ENCODE results near the gene HERC2. TPM values are rescaled to one million over a fixed set of nuclear protein-coding genes. Genes with fewer than 3 reads are reported as not detected.

The HERC2 gene
- total and polyA plus RNA-seq, 2 of the 8 experiments (the other 6 are each of a cell fraction or from before 2014, with no cell fraction given), result 83.0 to 88.7 TPM

DNA sequence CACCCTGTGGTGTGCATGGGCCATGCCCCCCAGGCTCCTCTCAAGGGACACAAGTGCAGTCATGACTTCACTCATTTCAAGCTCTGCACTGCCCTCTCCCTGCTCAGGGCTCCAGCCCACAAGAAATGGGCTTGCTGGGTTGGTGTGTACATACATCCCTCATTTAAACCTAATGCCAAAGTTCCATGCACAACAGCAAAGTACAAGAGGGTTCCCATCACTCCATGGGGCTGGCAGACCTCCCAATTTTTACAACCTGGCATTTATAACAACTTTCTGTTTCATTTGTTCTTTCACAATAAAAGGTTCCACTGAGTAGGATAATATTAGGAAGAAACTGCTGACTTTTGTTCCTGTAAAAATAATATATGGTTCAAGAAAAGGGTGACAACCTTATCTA lies 54.3 kb downstream of the HERC2 start:
- ChIA-PET CTCF (ENCODE audit: partially characterized antibody) (no interaction called here), POLR2A (ENCODE audit: partially characterized antibody) (interaction anchor here (1.1 kb wide), 1 partner anchor 14 kb away, joined by 3 read pairs; no protein-coding TSS in a partner anchor)
- Histone ChIP-seq H3K56ac (replicated peaks; ENCODE audit: insufficient read length, low read depth, low read length) (no peak overlapping the region), H2BK20ac (ENCODE audit: low read length) (no peak overlapping the region), H3K18ac (ENCODE audit: extremely low read depth, low read length) (no peak overlapping the region), H3K4me3 (ENCODE audit: extremely low read depth in 1 of 4, insufficient read depth in 2 of 4, low read depth in 3 of 4, low read length in 4 of 4) (no peak overlapping the region), H3K27me3 (replicated peaks in 1 of 4; ENCODE audit: control insufficient read depth in 3 of 4, extremely low read depth in 1 of 4, insufficient read depth in 3 of 4, low read length in 3 of 4) (no peaks in the 10 kb centered on the region), H2AK5ac (ENCODE audit: low read depth, low read length) (no peak overlapping the region), H2BK120ac (replicated peaks; ENCODE audit: low read depth, low read length) (no peak overlapping the region), H3K4me1 (replicated peaks in 1 of 4; ENCODE audit: control insufficient read depth in 3 of 4, insufficient read depth in 4 of 4, low read length in 3 of 4) (peaks cover 0 to 3% (median 0%) of the 10 kb centered on the region in 4 experiments; a peak in 1 of 7 replicates), H4K91ac (replicated peaks; ENCODE audit: insufficient read length, low read length) (no peak overlapping the region), H3K14ac (ENCODE audit: insufficient read length) (no peak overlapping the region), H4K8ac (ENCODE audit: extremely low read depth, insufficient read depth, low read length) (no peak overlapping the region), H2AFZ (ENCODE audit: low read length) (no peak overlapping the region), H3K4ac (replicated peaks; ENCODE audit: insufficient read length, low read depth, low read length) (no peak overlapping the region), H2BK15ac (ENCODE audit: low read length) (no peak overlapping the region), H4K5ac (ENCODE audit: insufficient read length, low read depth, low read length) (no peak overlapping the region), H2BK5ac (ENCODE audit: low read depth, low read length) (no peak overlapping the region), H3K79me2 (ENCODE audit: control insufficient read depth in 1 of 2, insufficient read depth in 2 of 2, low read length in 2 of 2) (peaks cover 0 to 24% of the 10 kb centered on the region in 2 experiments; a peak in 3 of 4 replicates), H3K23me2 (ENCODE audit: low read depth, low read length) (no peaks in the 10 kb centered on the region), H3K36me3 (ENCODE audit: control insufficient read depth in 2 of 4, insufficient read depth in 4 of 4, low read length in 3 of 4) (peaks cover 10 to 60% (median 32%) of the 10 kb centered on the region in 4 experiments), H3K9me3 (ENCODE audit: insufficient read depth in 2 of 2, low read depth in 1 of 2, low read length in 1 of 2) (no peaks in the 10 kb centered on the region), H3K23ac (ENCODE audit: insufficient read length) (no peak overlapping the region), H4K20me1 (replicated peaks in 1 of 2; ENCODE audit: control insufficient read depth in 1 of 2, insufficient read depth in 2 of 2, low read length in 2 of 2) (peaks cover 5 to 6% of the 10 kb centered on the region in 2 experiments), H2BK12ac (ENCODE audit: low read depth, low read length) (no peak overlapping the region), H3K27ac (ENCODE audit: low read depth, low read length) (no peak overlapping the region), H3K79me1 (ENCODE audit: low read depth, low read length) (peaks cover 5% of the 10 kb centered on the region; the same call in 1 of the 2 replicates), H3K9ac (replicated peaks in 1 of 4; ENCODE audit: extremely low read depth in 1 of 4, low read depth in 3 of 4, low read length in 3 of 4) (no peak overlapping the region), H3K4me2 (ENCODE audit: insufficient read depth in 1 of 2, low read depth in 2 of 2, low read length in 2 of 2) (no peak overlapping the region)
- FAIRE-seq (no peak), DNase-seq (ENCODE audit: low read depth in 1 of 2, low spot score in 2 of 2) (no peak)
- no peak for TF ChIP-seq GABPA (IDR thresholded peaks at IDR 0.05; ENCODE audit: borderline replicate concordance, insufficient read depth, low read length)
- TF ChIP-seq, protein P1, sequence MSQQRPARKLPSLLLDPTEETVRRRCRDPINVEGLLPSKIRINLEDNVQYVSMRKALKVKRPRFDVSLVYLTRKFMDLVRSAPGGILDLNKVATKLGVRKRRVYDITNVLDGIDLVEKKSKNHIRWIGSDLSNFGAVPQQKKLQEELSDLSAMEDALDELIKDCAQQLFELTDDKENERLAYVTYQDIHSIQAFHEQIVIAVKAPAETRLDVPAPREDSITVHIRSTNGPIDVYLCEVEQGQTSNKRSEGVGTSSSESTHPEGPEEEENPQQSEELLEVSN (IDR thresholded peaks at IDR 0.05), result no peak
- no peak for TF ChIP-seq YY1 (IDR thresholded peaks at IDR 0.05; ENCODE audit: low read depth, low read length)
- no peak for TF ChIP-seq POLR2AphosphoS5 (IDR thresholded peaks at IDR 0.05; ENCODE audit: low read depth, low read length)
- no peak for TF ChIP-seq ZNF274 (IDR thresholded peaks at IDR 0.05; ENCODE audit: borderline replicate concordance, extremely low read depth, low read length)
- TF ChIP-seq, protein P2, sequence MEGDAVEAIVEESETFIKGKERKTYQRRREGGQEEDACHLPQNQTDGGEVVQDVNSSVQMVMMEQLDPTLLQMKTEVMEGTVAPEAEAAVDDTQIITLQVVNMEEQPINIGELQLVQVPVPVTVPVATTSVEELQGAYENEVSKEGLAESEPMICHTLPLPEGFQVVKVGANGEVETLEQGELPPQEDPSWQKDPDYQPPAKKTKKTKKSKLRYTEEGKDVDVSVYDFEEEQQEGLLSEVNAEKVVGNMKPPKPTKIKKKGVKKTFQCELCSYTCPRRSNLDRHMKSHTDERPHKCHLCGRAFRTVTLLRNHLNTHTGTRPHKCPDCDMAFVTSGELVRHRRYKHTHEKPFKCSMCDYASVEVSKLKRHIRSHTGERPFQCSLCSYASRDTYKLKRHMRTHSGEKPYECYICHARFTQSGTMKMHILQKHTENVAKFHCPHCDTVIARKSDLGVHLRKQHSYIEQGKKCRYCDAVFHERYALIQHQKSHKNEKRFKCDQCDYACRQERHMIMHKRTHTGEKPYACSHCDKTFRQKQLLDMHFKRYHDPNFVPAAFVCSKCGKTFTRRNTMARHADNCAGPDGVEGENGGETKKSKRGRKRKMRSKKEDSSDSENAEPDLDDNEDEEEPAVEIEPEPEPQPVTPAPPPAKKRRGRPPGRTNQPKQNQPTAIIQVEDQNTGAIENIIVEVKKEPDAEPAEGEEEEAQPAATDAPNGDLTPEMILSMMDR (IDR thresholded peaks at IDR 0.05; ENCODE audit: control extremely low read depth in 1 of 3, insufficient read depth in 1 of 3, low read depth in 1 of 3, low read length in 3 of 3), result no peak
- TF ChIP-seq HDAC2 (IDR thresholded peaks at IDR 0.05; ENCODE audit: borderline replicate concordance in 1 of 2, low read depth in 2 of 2, low read length in 2 of 2), result no peak
- no peak for TF ChIP-seq EP300 (IDR thresholded peaks at IDR 0.05; ENCODE audit: borderline replicate concordance in 1 of 2, low read depth in 2 of 2, low read length in 2 of 2)
- no peak for TF ChIP-seq CBX8 (IDR thresholded peaks at IDR 0.05; ENCODE audit: borderline replicate concordance, low read depth, low read length)
- TF ChIP-seq EGR1 (IDR thresholded peaks at IDR 0.05; ENCODE audit: borderline replicate concordance, low read depth, low read length), result no peak
- TF ChIP-seq SIRT6 (IDR thresholded peaks at IDR 0.05; ENCODE audit: low read length), result no peak
